GM12891 (cell line): Measurements from ENCODE around the gene BHLHA15.

Source experiments
- DNase-seq: peaks from one replicate; pipeline ENCODE4 v3.0.0; 2011; ENCODE audit warnings: low spot score; ENCODE audit not compliant: insufficient read length
- FAIRE-seq: peaks from 2 replicates; lab custom pipeline; 2011; peaks lifted over from hg19 to GRCh38; lab: Jason Lieb, UNC
- PAX5 ChIP-seq: IDR thresholded peaks from 2 replicates; pipeline ENCODE4 v1.6.1; 2011; ENCODE audit warnings: low read length, moderate library complexity, mild to moderate bottlenecking; ENCODE audit not compliant: insufficient read depth, severe bottlenecking
- POLR2A ChIP-seq: IDR thresholded peaks from 2 replicates; pipeline ENCODE4 v1.6.1; 2011; ENCODE audit warnings: low read depth, low read length, control low read depth
- POLR2AphosphoS5 ChIP-seq: IDR thresholded peaks from 2 replicates; pipeline ENCODE4 v1.6.1; 2011; ENCODE audit warnings: low read depth, low read length, control low read depth
- POU2F2 ChIP-seq: IDR thresholded peaks from 2 replicates; pipeline ENCODE4 v1.6.1; 2011; ENCODE audit warnings: low read depth, mild to moderate bottlenecking, control low read depth, low read length, moderate library complexity
- SPI1 ChIP-seq: IDR thresholded peaks from 2 replicates; pipeline ENCODE4 v1.6.1; 2011; ENCODE audit warnings: low read depth, low read length, control low read depth
- TAF1 ChIP-seq: IDR thresholded peaks from 2 replicates; pipeline ENCODE4 v1.6.1; 2011; ENCODE audit warnings: low read depth, low read length, control low read depth

Gene BHLHA15

GRCh38 chr7:98232799-98233198 is 21.6 kb downstream of the BHLHA15 start:
- TF ChIP-seq SPI1 (no peak), PAX5 (no peak), POU2F2 (no peak)
- DNase-seq (no peak), FAIRE-seq (no peak)

- TF ChIP-seq PAX5 (no peak), TAF1 (no peak), SPI1 (no peak), POLR2A (no peak), POLR2AphosphoS5 (no peak), POU2F2 (no peak)
- FAIRE-seq (no peak), DNase-seq (no peak)
Observed at GRCh38 chr7:98233219-98234070, 22.2 kb downstream of the BHLHA15 start.

GRCh38 chr7:98234429-98235147 is 23.3 kb downstream of the BHLHA15 start:
- no peak for TF ChIP-seq POU2F2
- no peak for TF ChIP-seq PAX5
- TF ChIP-seq POLR2A: no peak
- no peak for TF ChIP-seq POLR2AphosphoS5
- no peak for TF ChIP-seq TAF1
- TF ChIP-seq SPI1: no peak
- DNase-seq (no peak), FAIRE-seq (no peak)

- no peak for TF ChIP-seq POLR2A
- TF ChIP-seq SPI1: no peak
- TF ChIP-seq POU2F2: no peak
- TF ChIP-seq POLR2AphosphoS5: no peak
- TF ChIP-seq TAF1: no peak
- no peak for TF ChIP-seq PAX5
- FAIRE-seq (no peak), DNase-seq (no peak)
Observed at GRCh38 chr7:98235901-98236300, 24.7 kb downstream of the BHLHA15 start.

GRCh38 chr7:98236355-98237185 is 25.3 kb downstream of the BHLHA15 start:
- FAIRE-seq (no peak), DNase-seq (no peak)
- TF ChIP-seq TAF1 (no peak), POU2F2 (no peak), POLR2AphosphoS5 (no peak), POLR2A (no peak), PAX5 (no peak), SPI1 (no peak)

- FAIRE-seq: no peak
- no peak for TF ChIP-seq POLR2AphosphoS5
- no peak for DNase-seq
Observed at GRCh38 chr7:98238076-98238475, 26.8 kb downstream of the BHLHA15 start.

- FAIRE-seq (no peak), DNase-seq (no peak)
- TF ChIP-seq TAF1: no peak
- no peak for TF ChIP-seq POLR2A
- no peak for TF ChIP-seq POU2F2
- TF ChIP-seq SPI1: no peak
- no peak for TF ChIP-seq PAX5
- no peak for TF ChIP-seq POLR2AphosphoS5
Observed at GRCh38 chr7:98238976-98239375, 27.7 kb downstream of the BHLHA15 start.

- DNase-seq (peak; percentile 84), FAIRE-seq (peak; percentile 78)
- TF ChIP-seq POLR2AphosphoS5: no peak
- TF ChIP-seq TAF1: no peak
- TF ChIP-seq PAX5: no peak
- no peak for TF ChIP-seq SPI1
- TF ChIP-seq POLR2A: no peak
- TF ChIP-seq POU2F2: no peak
Observed at GRCh38 chr7:98240961-98241673, 29.9 kb downstream of the BHLHA15 start.
